ENCODE results near the gene WAPL.
"Not testable (repeated sequence)": the region's sequence is repeated elsewhere in the genome, so short reads cannot be mapped to it uniquely, and the experiment has no call there.

WAPL gene

GRCh38 chr10:86411281-86411841, 110.2 kb downstream of the WAPL start:
- DNase-seq (ENCODE audit: low read depth): peak; percentile 62

- no peak for DNase-seq (ENCODE audit: low read depth)
These were observed 111.0 kb downstream of the WAPL start for GRCh38 chr10:86410542-86411124.

- DNase-seq (ENCODE audit: low read depth): no peak
These were observed 112.4 kb downstream of the WAPL start for GRCh38 chr10:86409183-86409582.

DNA sequence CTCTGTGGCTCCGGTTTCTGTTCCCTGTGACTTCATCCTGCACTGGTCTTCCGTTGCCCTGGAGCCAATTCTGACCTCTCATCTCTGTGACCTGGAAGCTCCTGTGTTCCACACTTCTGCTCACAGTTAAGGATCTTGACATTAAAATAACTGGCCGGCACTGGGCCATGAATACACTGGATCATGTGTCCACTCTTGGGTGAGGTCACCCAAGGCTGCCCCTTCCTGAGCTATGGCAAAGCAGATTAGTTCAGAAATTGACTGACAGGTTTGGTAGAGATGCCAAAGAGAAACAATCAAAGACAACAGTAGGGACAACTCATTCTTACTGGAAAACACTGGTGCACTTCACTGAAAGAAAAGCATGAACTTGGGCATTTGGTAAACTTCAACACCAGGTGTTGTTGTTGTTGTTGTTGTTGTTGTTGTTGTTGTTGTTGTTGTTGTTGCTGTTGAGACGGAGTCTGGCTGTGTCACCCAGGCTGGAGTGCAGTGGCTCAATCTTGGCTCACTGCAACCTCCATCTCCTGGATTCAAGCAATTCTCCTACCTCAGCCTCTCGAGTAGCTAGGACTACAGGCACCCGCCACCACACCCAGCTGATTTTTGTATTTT, 118.3 kb downstream of the WAPL start:
- DNase-seq (ENCODE audit: low read depth): no peak

DNA sequence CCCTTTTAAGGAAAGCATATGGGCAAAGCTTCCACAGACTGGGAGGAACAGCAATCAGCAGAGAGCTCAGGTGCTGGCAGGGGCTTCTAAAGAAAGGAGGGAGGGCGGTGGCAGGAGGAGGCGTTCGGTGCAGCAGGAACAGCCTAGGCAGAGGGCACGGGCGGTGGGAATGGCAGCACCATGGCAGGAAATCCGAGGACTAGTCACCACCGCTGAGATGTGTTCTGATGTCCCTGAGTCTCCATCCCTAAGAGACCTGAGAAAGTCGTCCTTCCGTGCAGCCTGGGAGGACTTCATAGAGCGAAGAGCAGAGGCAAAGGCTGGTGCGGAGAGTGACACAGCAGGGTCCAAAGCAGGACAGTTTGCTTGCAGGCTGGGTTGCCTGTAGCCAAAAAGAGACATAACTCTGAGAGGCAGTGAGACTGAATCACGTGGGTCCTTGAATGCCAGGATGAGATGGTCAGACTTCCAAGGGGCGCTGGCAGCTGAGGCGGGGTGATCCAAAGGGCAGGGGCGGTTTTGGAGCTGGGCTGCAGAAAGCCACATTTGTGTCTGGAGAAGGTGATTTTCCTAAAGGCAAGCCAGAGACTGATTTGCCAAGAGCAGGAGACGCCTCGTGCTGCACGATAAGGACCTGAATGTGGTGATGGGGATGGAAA, 119.2 kb downstream of the WAPL start:
- DNase-seq (ENCODE audit: low read depth): no peak

GRCh38 chr10:86401588-86402282, 119.9 kb downstream of the WAPL start:
- no peak for DNase-seq (ENCODE audit: low read depth)

DNA sequence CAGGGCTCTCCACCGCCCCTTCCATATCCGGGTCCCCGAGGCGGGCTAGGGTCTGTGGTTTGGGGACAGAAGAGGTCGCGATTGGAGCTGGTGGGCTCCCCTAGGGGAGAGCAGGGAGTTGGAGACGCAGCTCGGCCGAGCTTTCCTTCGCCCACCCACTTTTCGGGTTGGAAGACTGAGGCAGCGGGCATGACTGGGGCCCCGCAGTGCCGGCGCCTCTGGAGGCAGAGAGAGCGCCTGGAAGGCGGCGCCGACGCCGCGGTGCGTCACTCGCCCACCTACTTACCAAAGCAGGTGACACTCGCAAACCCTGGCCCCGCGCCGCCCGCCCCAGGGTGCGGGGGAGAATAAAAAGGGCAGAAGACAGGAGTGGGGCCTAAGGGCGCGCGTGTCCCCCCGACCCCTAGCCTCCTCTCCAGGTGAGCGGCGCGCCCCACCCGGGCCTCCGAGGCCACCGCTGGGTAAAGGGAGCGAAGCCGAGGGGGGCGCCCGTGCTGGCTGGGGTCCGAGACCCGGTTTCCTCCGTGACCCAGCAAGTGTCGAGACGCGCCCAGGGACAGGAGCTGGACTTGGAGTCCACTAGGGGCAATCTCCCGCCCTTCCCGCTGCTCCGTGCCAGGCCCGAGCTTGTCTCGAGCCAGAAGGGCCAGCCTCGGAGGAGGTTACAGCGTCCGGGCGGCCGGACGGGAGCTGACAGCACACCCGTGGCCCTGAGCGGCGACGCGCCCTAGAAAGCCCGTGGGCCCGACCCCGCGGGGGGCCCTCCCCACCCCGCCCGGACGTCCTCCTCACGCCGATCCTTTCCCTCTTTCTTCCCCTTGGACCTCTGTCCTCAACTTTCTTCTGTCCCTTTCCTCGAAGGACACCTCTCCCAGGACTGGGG, 120.6 kb downstream of the WAPL start:
- no peak for DNase-seq (ENCODE audit: low read depth)

- peak; percentile 66 for DNase-seq (ENCODE audit: low read depth)
These were observed 121.5 kb downstream of the WAPL start for GRCh38 chr10:86399879-86400704.

- no peak for DNase-seq (ENCODE audit: low read depth)
These were observed 122.1 kb downstream of the WAPL start for GRCh38 chr10:86399514-86399878.

GRCh38 chr10:86397120-86397519, 124.5 kb downstream of the WAPL start:
- DNase-seq (ENCODE audit: low read depth): no peak

- no peak for DNase-seq (ENCODE audit: low read depth)
These were observed 127.6 kb downstream of the WAPL start for GRCh38 chr10:86393862-86394455.

DNA sequence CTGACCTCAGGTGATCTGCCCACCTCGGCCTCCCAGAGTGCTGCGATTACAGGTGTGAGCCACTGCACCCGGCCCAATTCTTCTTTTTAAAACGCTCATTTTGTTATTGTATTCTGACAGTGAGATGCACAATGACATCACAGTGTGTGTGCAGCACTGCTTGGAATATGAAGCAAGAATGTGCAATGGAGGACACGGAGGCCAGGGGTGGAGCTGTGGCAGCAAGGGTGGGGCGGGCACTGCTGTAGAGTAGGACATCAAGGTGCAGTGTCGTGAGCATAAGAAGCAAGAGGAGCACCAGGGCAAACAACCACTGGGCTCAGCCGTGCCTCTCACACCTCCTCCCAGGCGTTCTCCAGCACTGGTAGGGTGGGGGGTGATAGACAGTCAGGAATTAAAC, 128.2 kb downstream of the WAPL start:
- no peak for DNase-seq (ENCODE audit: low read depth)

DNA sequence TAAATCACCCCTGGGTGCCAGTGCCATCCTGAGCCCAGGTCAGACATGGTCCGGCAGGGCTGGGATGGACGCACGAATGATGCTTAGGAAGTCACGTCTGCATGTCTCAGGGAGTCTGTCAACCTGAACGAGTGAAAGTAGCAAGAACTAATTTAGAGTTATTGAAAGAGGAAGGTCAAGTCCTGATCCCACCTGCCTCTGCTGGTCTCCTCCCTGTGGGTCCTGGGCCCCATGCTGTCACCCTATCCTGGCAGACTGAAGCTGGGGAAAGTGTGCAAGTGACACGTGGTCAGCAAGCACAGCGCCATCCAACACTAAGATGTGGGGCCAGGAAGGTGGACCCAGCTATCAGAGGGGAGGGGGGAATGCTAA, 128.9 kb downstream of the WAPL start:
- no peak for DNase-seq (ENCODE audit: low read depth)

- no peak for DNase-seq (ENCODE audit: low read depth)
These were observed 129.4 kb downstream of the WAPL start for GRCh38 chr10:86391986-86392722.

DNA sequence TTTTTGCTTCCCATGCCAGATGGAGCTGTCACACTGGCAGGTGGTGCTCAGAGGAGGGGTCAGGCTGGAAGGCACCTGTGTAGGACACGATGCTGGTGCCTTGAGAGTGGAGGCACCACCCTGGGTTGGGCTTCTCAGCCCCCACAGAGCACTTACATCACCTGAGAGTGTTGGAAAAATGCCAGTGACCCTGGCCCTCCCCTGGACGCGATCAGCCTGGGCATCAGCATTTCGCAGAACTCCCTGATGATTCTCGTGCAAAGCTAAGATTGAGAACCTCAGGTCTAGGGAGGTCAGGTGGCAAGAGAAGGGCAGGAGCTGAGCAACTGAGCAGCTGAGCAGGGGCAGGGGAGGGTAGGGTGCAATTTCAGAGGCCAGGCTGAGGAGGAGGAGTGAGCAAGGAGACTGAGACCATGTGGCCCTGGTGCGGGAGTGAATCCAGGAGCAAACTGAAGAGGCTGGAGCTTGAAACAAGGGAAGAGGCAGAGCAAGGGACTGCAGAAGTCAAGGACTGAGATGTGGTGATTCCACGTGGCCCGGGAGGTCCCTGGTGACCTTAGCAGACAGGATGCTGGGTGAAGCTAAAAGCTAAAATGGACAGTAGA, 130.3 kb downstream of the WAPL start:
- no peak for DNase-seq (ENCODE audit: low read depth)

DNA sequence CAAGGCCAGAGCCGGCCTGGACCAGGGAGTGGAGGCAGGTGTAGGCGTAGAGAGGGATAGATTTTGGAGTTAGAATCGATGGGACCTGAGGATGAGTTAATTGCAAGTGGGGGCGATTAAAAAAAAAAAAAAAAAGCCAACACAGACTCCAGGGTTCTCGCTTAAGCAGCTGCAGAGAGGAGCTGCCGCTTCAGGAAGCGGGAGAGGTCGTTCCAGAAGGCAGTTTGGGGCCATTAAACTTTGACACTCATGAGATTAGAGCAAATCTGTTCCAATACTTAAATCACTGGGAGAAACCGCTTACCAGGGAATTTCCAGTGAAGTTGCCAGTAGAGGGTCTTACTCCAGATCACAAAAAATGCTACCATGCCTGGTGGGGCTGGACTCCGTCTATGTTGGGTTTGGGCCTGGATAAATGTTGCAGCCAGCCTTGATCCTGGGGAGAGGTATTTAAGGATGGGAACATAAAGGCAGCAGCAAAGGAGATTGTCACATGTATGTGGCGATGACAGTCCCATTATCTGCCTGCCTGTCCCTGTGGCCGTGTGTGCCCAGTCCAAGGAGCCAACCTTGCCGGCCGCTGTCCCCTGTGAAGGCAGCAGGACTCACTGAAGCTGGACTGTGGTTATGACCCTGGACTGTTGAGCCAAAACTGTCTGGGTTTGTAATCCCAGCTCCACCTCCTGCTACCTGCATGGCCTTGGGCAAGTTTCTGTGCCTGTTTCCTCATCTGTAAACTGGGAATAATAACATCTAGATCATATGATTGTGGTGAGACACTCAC, 131.1 kb downstream of the WAPL start:
- no peak for DNase-seq (ENCODE audit: low read depth)

DNA sequence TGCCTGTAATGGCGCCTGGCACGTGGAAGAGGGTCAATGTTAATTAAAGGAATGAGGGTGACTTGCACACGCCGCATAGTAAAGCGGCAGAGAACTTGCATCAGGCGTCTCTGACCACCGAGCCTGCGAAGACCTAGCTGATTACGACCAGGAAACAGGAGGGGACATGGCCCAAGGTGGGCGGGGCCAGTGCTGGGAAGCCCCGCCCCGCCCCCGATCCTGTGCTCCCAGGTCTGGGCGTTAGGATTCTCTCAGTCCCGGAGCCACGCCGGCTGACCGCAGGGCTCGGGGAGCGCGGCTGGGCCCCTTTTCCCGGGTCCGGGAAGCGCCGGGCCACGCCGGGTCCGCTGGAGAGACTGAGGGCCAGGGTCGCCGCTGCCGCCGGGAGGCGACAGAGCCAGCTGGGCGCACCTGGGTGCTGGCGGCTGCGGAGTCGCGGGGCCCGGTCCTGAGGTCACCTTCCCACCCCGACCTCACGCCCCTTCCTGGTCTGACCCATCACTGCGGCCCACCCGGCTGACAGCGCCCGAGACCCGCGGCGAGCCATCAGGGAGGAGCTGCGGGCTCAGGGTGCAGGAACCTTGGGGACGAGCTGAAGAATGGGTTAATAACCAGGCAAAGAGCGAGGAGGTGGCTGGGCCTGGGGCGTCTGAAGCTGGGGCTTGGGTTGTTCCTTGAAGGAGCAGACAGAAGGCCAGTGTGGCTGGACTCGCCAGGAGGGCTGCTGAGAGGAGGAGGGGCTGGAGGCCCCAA, 132.0 kb downstream of the WAPL start:
- DNase-seq (ENCODE audit: low read depth): no peak

GRCh38 chr10:86389109-86389440, 132.5 kb downstream of the WAPL start:
- not testable (repeated sequence) for DNase-seq (ENCODE audit: low read depth)
